Measurements from ENCODE around the gene DHH. TPM values are rescaled to one million over a fixed set of nuclear protein-coding genes. Genes with fewer than 3 reads are reported as not detected.
A peak's percentile ranks its signal among the peaks of the same experiment; 100 is the strongest.

Gene DHH
- polyA plus RNA-seq, 1 donor, result 0.84 TPM

GRCh38 chr12:49108958-49109404, 14.4 kb upstream of the DHH start:
- peak; percentile 39 for DNase-seq

- peak; percentile 47 for DNase-seq
Measured at GRCh38 chr12:49105504-49106084, 11.0 kb upstream of the DHH start.

- no peak for DNase-seq
Measured at GRCh38 chr12:49104822-49105221, 10.2 kb upstream of the DHH start.

GRCh38 chr12:49100380-49100779, 5.8 kb upstream of the DHH start:
- DNase-seq, result no peak

- DNase-seq, result no peak
Measured at GRCh38 chr12:49098703-49099102, 4.1 kb upstream of the DHH start.

GRCh38 chr12:49098035-49098451, 3.4 kb upstream of the DHH start:
- no peak for DNase-seq

GRCh38 chr12:49097381-49097780, 2.8 kb upstream of the DHH start:
- DNase-seq, result no peak

GRCh38 chr12:49094975-49095365, 369 bp upstream of the DHH start:
- DNase-seq, result no peak

GRCh38 chr12:49093792-49094159, 825 bp downstream of the DHH start:
- no peak for DNase-seq

GRCh38 chr12:49092816-49093406, 1.7 kb downstream of the DHH start:
- DNase-seq, result no peak

- DNase-seq, result no peak
Measured at GRCh38 chr12:49092086-49092815, 2.4 kb downstream of the DHH start.

- DNase-seq, result no peak
Measured at GRCh38 chr12:49091836-49092085, 2.8 kb downstream of the DHH start.

GRCh38 chr12:49091056-49091835, 3.4 kb downstream of the DHH start:
- no peak for DNase-seq

- DNase-seq, result no peak
Measured at GRCh38 chr12:49089821-49090773, 4.5 kb downstream of the DHH start.

GRCh38 chr12:49088932-49089330, 5.7 kb downstream of the DHH start:
- DNase-seq, result no peak

- peak; percentile 81 for DNase-seq
Measured at GRCh38 chr12:49088150-49088931, 6.3 kb downstream of the DHH start.

GRCh38 chr12:49086116-49086515, 8.5 kb downstream of the DHH start:
- DNase-seq, result no peak

- no peak for DNase-seq
Measured at GRCh38 chr12:49084438-49084837, 10.2 kb downstream of the DHH start.

- no peak for DNase-seq
Measured at GRCh38 chr12:49079793-49080192, 14.8 kb downstream of the DHH start.

- DNase-seq, result no peak
Measured at GRCh38 chr12:49070971-49071370, 23.6 kb downstream of the DHH start.

GRCh38 chr12:49069507-49070346, 24.9 kb downstream of the DHH start, which contains the start of gene RHEBL1:
RHEBL1 (minus strand) TSS chr12:49069979; CDS start chr12:49069785, 194 bp downstream.
- DNase-seq, result peak; percentile 96

Measured in hindlimb muscle (tissue), 1 donor.